GM12892 (cell line): Measurements from ENCODE around the gene TMEM229B.

ENCODE experiments used
- POLR2A ChIP-seq: IDR thresholded peaks from 2 replicates; pipeline ENCODE4 v1.6.1; 2011; ENCODE audit warnings: low read depth, low read length, control low read depth
- POLR2AphosphoS5 ChIP-seq: IDR thresholded peaks from 2 replicates; pipeline ENCODE4 v1.6.1; 2011; ENCODE audit warnings: low read depth, low read length, control low read depth
- TAF1 ChIP-seq: IDR thresholded peaks from 2 replicates; pipeline ENCODE4 v1.6.1; 2011; ENCODE audit warnings: low read depth, mild to moderate bottlenecking, control low read depth, low read length, borderline replicate concordance

- TF ChIP-seq TAF1 (no peak), POLR2AphosphoS5 (no peak), POLR2A (no peak)
Measured at GRCh38 chr14:67510121-67510520, 21.6 kb upstream of the TMEM229B start.
